GM12891 (cell line): ENCODE measurements around the gene FKBP3.

ENCODE experiments used
- PAX5 ChIP-seq: IDR thresholded peaks from 2 replicates; pipeline ENCODE4 v1.6.1; 2011; ENCODE audit warnings: low read length, moderate library complexity, mild to moderate bottlenecking; ENCODE audit not compliant: insufficient read depth, severe bottlenecking
- POLR2A ChIP-seq: IDR thresholded peaks from 2 replicates; pipeline ENCODE4 v1.6.1; 2011; ENCODE audit warnings: low read depth, low read length, control low read depth
- POLR2AphosphoS5 ChIP-seq: IDR thresholded peaks from 2 replicates; pipeline ENCODE4 v1.6.1; 2011; ENCODE audit warnings: low read depth, low read length, control low read depth
- POU2F2 ChIP-seq: IDR thresholded peaks from 2 replicates; pipeline ENCODE4 v1.6.1; 2011; ENCODE audit warnings: low read depth, mild to moderate bottlenecking, control low read depth, low read length, moderate library complexity
- SPI1 ChIP-seq: IDR thresholded peaks from 2 replicates; pipeline ENCODE4 v1.6.1; 2011; ENCODE audit warnings: low read depth, low read length, control low read depth
- TAF1 ChIP-seq: IDR thresholded peaks from 2 replicates; pipeline ENCODE4 v1.6.1; 2011; ENCODE audit warnings: low read depth, low read length, control low read depth

DNA sequence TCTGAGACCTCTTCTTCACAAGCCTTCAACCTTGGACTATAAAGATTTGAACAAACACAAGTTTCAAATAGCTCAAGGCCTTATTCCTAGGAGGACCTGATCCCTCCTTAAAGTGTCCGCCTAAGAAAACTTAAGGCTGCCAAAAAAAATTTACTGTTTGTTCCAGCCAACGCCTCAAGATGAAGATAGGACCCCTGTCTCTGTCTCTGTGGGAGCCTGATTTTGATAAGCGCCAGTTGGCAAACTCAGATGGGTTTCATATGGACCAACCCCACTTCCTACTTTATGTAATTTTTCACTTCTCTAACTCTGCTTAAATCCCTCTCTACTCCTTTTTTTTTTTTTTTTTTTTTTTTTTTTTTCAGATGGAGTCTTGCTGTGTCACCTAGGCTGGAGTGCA is 11.0 kb downstream of the FKBP3 start:
- no peak for TF ChIP-seq POLR2A
- TF ChIP-seq POLR2AphosphoS5, result no peak
- TF ChIP-seq SPI1, result no peak
- no peak for TF ChIP-seq TAF1
- TF ChIP-seq PAX5, result no peak
- TF ChIP-seq POU2F2, result no peak
